Right atrium auricular region (tissue), 2 donors: Measurements from ENCODE around the gene PITX1. TPM values are rescaled to one million over a fixed set of nuclear protein-coding genes. Genes with fewer than 3 reads are reported as not detected.

Experiments
- DNase-seq: peaks from one replicate; pipeline ENCODE4 v3.0.0-alpha.2; 2019; ENCODE audit warnings: low spot score
- H3K27ac ChIP-seq, 2 donors: fragments of 200-600 bp; sonication (generic); 1 replicate in 1 of 2; 2 replicates in 1 of 2; pipeline ENCODE4 v1.5.1; 2016 to 2019
- H3K27me3 ChIP-seq, 2 donors: fragments of 200-600 bp; sonication (generic); one replicate each; pipeline versions ENCODE4 v1.5.1 to v1.6.0; 2017 to 2019
- H3K36me3 ChIP-seq: fragments of 200-600 bp; sonication (generic); one replicate; pipeline ENCODE4 v1.5.1; 2016
- H3K4me1 ChIP-seq, 2 donors: fragments of 200-600 bp; sonication (generic); one replicate each; pipeline versions ENCODE4 v1.5.1 to v1.6.0; 2017 to 2019
- H3K4me3 ChIP-seq, 2 donors: fragments of 200-600 bp; sonication (generic); 1 replicate in 1 of 2; 2 replicates in 1 of 2; pipeline ENCODE4 v1.5.1; 2017 to 2019; ENCODE audit warnings: mild to moderate bottlenecking in 1 of 2, moderate library complexity in 1 of 2
- H3K9me3 ChIP-seq, 2 donors: fragments of 200-600 bp; sonication (generic); one replicate each; pipeline ENCODE4 v1.5.1; 2019
- CTCF ChIP-seq, 2 donors: fragments of 200-600 bp; sonication (generic); IDR thresholded peaks; one replicate each; pipeline ENCODE4 v1.5.1; 2019; ENCODE audit warnings: antibody characterized with exemption in 2 of 2
- total RNA-seq, 2 donors: library from RNA; depleted of rRNA; stranded (reverse); fragments of >200 nt; gene quantifications; one replicate each; pipeline ENCODE4 v1.1.0, GENCODE V29; 2016

Gene PITX1
- total RNA-seq, 2 donors from 2014 or later = not detected

- no peak for DNase-seq
Observed at GRCh38 chr5:135076051-135076491, 42.0 kb upstream of the PITX1 start.

GRCh38 chr5:135075621-135076020 is 41.6 kb upstream of the PITX1 start:
- Histone ChIP-seq H3K4me1 (no peaks in the 10 kb centered on the region), H3K27ac (no peak overlapping the region), H3K27me3 (no peaks in the 10 kb centered on the region), H3K9me3 (no peaks in the 10 kb centered on the region), H3K4me3 (no peak overlapping the region), H3K36me3 (no peaks in the 10 kb centered on the region)
- TF ChIP-seq CTCF (IDR thresholded peaks at IDR 0.05) = no peak
- DNase-seq = no peak

More at GRCh38 chr5:135076051-135076491, 42.0 kb upstream of the PITX1 start:
- Histone ChIP-seq H3K9me3 (no peaks in the 10 kb centered on the region), H3K27me3 (no peaks in the 10 kb centered on the region), H3K4me1 (no peaks in the 10 kb centered on the region), H3K36me3 (no peaks in the 10 kb centered on the region), H3K27ac (no peak overlapping the region), H3K4me3 (no peak overlapping the region)
- TF ChIP-seq CTCF (IDR thresholded peaks at IDR 0.05) = no peak

GRCh38 chr5:135073761-135074345 is 39.8 kb upstream of the PITX1 start:
- Histone ChIP-seq H3K27ac (no peak overlapping the region), H3K4me3 (no peak overlapping the region), H3K27me3 (no peaks in the 10 kb centered on the region), H3K4me1 (no peaks in the 10 kb centered on the region), H3K36me3 (no peaks in the 10 kb centered on the region), H3K9me3 (no peaks in the 10 kb centered on the region)
- TF ChIP-seq CTCF (IDR thresholded peaks at IDR 0.05) = no peak
- no peak for DNase-seq

GRCh38 chr5:135072387-135073281 is 38.6 kb upstream of the PITX1 start:
- no peak for DNase-seq
- H3K9me3 ChIP-seq = no peaks in the 10 kb centered on the region
- H3K27ac ChIP-seq = no peak overlapping the region
- no peaks in the 10 kb centered on the region for H3K27me3 ChIP-seq
- no peaks in the 10 kb centered on the region for H3K4me1 ChIP-seq
- H3K4me3 ChIP-seq = no peak overlapping the region
- no peak for TF ChIP-seq CTCF (IDR thresholded peaks at IDR 0.05)
- no peaks in the 10 kb centered on the region for H3K36me3 ChIP-seq

GRCh38 chr5:135071311-135071710 is 37.3 kb upstream of the PITX1 start:
- no peaks in the 10 kb centered on the region for H3K4me1 ChIP-seq
- no peak overlapping the region for H3K27ac ChIP-seq
- H3K27me3 ChIP-seq = no peaks in the 10 kb centered on the region
- no peak overlapping the region for H3K4me3 ChIP-seq
- H3K9me3 ChIP-seq = no peaks in the 10 kb centered on the region
- no peak for TF ChIP-seq CTCF (IDR thresholded peaks at IDR 0.05)
- no peak for DNase-seq
- no peaks in the 10 kb centered on the region for H3K36me3 ChIP-seq
